Measurements from ENCODE around the gene ARHGAP29. TPM values are rescaled to one million over a fixed set of nuclear protein-coding genes. Genes with fewer than 3 reads are reported as not detected.
A peak's percentile ranks its signal among the peaks of the same experiment; 100 is the strongest.

Gene ARHGAP29
- total RNA-seq, 1 donor from 2014 or later, result 285 TPM

DNA sequence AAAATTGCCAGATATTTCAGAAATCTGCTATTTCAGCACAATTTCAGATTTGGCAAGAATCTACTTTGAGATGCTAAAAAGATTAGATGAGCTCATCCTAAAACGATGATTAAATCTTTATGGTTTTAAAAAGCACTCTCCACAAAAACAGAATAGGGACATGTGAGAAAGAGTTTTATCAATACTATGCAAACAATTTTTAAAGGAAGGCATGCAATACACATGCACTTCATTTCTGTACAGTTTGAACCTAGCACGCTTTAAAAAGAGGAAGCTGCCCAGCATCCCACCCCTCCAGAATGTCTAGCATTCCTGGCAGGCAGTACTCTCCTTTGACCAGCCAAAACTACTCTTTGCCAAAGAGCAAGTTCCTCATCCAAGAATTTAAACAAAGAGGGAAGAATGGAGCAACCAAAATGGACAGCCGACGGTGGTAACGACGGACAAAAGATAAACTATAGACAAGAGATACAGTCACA lies 1.3 kb downstream of the ARHGAP29 start:
- DNase-seq (ENCODE audit: low read depth), result no peak

DNA sequence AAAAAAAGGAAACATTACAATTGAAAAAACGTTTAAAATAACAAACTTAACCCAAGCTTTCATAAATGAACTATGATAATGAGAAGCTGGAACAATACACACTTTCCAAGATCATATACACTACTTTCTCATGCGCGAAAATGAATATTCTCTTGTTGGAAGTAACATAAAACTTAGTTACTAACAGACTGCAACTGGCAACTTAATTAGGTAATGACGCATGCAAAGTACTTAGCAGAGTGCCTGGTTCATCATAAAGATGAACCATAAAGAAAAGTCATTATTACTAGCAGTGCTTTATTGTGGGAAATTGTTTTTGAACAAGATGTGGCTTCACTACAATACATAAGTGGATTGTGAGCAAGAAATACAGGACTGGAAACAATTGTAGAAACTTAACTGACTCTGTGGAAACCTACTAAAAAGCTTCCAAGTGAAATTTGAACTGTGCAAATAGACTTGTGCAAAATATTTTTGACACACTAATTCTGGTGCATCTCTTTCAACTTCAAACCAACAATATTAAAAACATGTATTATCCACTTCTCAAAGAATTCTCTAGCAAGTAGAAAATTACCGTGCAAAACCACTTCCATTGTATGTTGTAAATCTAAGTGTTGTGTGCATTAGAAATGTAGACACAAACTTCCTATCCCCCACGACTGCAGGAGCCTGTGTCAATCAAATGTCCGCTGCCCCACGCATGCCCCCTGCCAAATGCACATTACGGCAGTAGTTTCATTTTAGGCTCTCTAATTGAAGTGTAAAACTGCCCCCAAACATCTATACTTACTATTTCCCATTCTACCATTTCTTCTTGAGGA lies 2.0 kb downstream of the ARHGAP29 start:
- DNase-seq (ENCODE audit: low read depth), result no peak

DNA sequence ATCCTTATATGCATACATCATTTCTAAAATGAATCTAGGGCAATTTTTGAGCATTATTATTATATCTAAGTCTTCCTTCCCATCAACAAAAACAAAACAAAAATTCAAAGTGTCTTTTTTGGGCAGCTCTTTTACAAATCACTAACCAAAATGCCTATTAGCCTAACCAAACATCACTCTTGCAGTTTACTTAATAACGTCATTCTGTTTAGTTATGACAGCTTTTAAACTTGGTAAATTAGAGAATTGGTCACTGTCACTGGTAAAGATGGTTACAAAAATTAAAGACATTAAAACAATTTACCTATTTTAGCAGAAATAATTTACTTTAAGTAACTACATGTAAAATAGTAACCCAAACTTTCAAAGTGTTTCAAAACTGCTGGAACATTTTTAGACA lies 2.8 kb downstream of the ARHGAP29 start:
- DNase-seq (ENCODE audit: low read depth), result no peak

DNA sequence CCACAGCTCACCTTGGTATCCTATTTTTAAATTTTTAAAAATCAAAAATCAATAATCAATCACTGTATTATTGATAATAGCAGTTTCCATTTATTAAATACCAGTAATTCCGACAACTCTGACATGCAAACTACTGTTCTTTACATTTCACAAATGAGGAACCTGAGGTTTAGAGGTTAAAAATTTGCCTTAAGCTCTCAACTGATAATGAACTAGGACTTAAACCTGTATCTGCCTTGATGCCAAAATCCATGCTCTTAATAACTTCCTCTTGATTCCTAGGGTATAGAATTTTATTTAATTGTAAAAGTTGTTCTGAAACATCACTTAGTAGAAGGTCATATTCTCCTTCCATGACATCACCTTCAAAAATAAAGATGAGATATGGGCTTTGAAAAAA lies 5.6 kb downstream of the ARHGAP29 start:
- no peak for DNase-seq (ENCODE audit: low read depth)

DNA sequence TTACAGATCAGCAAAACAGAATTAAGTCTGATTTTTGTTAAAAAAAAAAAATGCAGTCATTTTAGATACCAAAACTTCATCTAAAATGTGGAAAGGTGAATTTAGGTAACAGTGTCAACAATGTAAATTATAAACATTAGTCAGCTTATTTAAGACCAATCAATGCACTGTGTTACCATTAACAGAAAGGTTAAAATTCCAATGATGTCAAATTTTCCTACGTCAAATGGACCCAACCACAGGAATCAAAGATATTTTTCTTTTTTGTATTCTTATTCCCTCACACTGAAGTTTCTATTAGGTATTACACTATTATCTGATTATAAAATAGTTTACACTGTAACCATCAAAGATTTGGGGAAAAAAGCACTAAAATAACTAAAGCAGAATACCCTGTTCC lies 6.5 kb downstream of the ARHGAP29 start:
- peak; percentile 56 for DNase-seq (ENCODE audit: low read depth)

DNA sequence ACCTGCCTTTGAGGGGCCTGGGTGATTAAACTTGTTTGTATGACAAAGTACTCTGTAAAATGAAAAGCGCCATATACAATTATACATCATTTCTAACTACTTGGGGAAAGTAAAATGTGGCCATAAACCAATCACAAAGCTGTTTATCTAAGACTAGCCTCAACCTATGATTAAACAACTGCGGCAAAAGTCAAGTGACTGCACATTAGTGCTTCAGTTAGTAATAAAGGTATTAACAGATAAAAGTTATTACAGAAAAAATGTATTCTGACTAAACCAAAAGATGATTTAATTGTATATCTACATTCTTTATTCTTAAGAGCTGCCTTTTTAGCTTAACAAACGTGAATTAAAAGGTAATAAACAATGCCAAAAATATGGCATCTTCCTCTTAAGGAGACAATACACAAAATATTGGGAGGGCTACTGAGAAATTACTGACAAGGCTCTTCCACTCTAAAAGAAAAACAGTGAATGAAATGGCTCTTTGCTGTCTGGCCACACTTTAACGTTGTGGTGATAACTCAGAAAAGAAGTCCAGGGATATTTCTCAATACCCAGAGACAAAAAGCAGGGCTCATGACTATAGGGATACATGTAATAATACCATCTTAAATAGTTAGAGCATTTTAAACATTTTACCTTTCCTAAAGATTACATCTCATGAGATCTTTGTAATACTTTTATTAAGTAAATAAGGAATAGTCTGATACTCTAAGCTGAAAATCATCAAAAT lies 8.6 kb downstream of the ARHGAP29 start:
- no peak for DNase-seq (ENCODE audit: low read depth)

DNA sequence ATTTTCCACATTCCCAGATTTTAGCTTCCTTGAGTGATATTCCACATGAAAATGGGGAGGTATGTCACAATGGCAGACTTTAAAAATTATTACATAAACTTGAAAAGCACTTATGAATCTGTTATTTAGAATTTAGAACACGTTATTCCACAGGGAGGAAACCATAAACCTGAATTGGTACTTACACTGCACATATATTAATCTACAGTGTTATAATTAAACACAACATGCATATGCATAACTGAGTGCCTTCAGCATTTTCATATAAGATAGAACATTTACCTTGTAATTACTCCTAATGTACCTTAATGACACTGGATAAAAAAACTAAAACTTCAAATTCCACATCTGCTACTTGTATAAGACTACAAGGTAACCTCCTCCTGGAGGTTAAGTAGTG lies 9.8 kb downstream of the ARHGAP29 start:
- DNase-seq (ENCODE audit: low read depth), result no peak

DNA sequence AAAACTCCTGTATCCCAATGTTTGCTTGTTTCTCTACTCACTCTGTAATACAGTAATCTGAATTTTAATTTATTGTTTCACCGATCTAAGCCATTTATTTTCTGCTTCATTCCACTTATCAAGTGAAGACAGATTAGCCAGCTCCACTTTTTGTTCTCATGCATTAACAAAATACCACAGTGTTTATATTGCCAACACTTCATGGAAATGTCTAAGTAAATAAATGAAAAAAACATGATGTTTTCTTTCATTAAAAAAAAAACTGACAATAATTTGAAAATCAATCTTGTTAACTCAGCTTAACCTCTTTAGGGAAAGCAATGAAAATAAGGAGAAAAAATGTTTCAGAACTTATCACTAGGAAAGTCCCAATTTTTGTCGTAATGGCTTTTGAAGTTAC lies 11.5 kb downstream of the ARHGAP29 start:
- no peak for DNase-seq (ENCODE audit: low read depth)

DNA sequence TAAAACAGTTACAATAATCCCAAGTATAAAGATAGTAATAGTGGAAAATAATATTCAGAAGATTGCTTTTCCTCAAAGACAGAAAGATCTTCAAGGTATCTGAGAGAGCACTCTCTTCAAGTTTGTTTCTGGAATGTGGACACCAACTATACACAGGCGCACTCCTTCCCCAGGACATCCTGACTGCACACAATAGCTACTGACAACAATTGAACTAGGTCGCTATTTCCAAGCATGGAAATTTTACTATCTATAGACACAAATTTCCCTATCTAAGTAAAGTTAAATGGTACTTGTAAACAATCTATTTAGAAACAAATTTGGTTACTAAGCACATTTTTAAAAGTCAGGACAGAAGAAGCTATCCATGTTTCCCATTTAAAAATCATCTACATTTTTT lies 19.1 kb downstream of the ARHGAP29 start:
- DNase-seq (ENCODE audit: low read depth), result no peak

DNA sequence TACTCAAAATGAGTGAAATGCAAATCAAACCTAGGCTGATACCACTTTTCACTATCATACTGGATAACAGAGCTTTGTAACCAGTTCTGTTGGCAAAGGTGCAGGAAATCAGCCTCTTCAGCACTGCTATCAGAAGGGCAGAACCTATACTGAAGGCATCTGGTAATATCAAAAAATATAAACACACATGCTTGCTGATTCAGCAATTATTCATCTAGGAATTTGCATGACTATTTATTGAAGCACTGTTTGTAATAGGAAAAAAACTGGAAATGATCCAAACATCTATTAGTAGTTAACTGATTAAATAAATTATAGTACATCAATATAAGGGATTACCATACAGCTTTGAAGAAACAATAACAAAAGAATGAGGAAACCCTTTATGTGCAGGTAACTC lies 21.4 kb downstream of the ARHGAP29 start:
- DNase-seq (ENCODE audit: low read depth), result no peak

DNA sequence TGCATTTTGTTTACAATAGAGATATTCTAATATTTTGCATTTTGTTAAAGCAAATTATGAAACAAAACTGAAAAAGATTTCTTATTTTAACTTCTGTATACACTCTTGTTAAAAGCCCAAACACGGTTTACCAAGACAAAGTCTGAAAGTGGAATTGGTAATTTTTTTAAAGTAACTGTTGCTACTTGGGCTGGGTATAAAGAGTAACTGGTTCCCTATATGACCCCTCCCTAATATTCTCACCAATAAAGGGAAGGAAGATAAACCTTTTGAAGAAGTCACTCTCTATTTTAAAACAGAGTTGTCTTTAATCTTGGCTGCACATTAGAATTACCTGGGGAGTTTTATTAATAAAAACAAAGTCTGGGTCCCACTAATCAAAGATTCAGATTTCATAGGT lies 27.4 kb downstream of the ARHGAP29 start:
- no peak for DNase-seq (ENCODE audit: low read depth)

DNA sequence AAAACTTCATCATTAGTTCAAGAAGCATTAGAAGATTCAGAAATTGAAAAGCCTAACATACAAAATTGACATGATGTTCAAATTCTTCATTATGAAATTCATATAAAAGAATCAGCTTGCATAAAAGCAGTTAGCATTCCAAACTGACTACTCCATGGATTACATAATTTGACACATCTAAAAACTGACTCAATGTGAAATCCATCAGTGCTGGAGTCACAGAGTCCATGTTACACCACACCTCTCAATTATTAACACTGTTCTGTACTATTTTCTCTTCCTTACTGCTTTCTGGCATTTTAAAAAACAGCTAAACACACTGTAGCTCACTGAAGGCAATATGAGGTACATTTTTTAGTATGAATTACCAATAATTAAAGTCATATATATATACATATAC lies 28.0 kb downstream of the ARHGAP29 start:
- DNase-seq (ENCODE audit: low read depth), result peak; percentile 77

DNA sequence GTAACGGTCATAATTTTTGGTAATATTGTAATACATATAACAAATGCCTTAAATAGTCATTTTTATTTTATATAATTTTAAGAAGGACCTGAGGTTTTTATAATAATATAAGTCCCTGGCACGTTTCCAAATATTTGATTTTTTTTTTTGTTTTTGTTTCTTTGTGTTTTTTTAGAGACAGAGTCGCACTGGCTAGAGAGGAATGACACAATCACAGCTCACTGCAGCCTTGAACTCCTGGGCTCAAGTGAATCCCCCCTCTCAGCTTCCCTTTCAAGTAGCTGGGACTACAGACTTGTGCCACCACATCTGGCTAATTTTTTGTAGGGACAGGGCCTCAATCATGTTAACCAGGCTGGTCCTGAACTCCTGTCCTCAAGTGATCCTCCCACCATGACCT lies 29.7 kb downstream of the ARHGAP29 start:
- DNase-seq (ENCODE audit: low read depth), result no peak

DNA sequence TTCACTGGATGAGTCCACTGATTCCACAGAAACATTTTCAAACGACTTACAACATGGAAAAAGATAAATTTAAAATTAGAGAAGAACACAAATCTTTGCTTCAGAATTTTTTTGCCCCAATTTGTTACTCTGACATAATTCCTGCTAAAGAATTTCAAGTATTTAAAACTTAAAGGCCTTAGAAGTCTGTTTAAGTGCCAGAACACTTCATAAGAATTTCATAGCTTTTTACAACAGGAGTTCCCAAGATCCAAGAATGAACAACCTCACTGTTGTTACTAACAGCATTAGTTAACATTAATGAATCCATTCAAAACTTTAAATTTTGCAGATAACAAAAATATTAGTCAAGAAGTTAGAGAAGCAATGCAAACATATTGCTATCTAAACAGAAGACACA lies 31.7 kb downstream of the ARHGAP29 start:
- DNase-seq (ENCODE audit: low read depth), result no peak

DNA sequence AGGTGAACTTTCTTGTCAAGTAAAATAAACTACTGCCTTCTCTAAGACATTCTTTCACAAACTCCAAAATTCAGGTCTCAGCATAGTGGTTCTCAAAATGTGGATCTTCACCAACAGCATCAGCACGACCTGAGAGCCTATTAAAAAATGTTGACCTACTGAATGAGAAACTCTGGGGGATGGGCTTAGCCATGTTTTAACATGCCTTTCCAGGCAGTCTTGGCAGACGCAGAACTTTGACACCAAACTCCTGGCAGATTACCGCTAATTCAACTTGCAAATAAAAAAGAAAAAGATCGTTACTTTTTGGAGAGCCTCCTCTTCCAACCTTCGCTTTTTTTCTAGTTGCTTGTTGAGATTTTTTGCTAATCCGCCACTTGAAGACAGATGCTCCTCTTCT lies 35.1 kb downstream of the ARHGAP29 start:
- no peak for DNase-seq (ENCODE audit: low read depth)

DNA sequence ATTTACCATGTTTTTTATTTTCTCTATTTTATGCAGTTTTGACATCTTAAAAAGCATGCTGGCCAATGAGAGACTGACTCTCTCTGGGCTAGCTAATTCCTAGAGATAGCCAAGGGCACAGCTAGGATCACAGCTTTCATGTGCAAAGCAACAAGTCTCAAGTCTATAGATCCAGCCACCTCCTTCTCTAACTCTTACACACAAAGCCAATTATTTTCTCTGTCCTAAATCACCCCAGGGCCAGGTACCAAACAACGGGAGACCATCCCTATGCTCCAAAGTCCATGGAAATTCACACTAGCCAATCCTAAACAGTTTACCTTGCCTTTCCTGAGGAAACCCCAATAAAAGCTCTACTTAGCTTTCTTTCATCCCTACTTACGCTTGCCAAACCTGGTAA lies 38.0 kb downstream of the ARHGAP29 start:
- no peak for DNase-seq (ENCODE audit: low read depth)

DNA sequence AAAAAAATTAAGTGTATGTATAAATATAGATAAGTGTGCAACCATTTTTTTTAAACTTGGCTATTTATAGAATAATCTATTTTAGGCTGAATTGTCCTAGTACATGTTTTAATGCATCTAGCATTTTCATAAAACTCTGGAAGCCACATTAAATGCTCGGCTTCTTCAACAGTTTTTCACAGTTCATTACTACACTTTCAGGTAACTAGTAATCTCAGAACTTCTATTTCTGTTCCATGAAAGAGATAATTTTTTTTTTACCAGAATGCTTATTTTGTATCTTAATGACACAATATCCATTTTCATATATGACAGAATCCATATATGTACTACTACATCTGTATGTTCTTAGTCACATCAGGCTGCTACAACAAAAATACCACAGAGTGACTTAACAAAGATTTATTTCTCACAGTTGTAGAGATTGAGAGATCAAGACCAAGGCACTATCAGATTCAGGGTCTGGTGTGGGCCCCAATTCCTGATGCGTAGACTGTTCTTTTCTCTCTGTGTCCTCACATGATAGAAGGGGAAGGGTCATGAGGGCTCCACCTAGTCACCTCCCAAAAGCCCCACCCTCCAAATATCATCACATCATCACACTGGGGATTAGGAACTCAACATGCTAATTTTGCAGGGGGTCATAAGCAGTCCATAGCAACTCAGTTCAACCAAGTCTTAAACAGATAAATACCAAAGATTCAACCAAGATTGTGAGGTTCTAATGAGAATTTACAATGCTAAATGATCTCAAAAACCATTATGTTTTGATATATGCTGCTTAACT lies 43.1 kb downstream of the ARHGAP29 start:
- no peak for DNase-seq (ENCODE audit: low read depth)

DNA sequence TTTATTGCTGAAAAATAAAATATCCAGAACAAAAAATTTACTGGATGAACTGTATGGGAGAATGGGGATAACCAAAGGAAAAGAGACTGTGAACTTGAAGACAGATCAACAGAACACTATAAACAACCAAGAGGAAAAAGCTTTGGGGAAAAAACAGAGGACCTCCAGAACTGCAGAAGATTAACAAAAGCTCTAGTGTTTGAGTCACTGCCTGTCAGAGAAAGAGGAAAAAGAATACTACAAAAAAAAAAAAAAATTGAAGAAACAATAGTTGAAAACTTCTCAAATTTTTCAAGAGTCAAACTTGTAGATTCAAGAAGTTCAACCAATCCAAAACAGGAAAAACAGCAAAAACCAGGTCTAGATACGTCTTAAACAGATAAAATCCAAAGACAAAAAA lies 44.3 kb downstream of the ARHGAP29 start:
- no peak for DNase-seq (ENCODE audit: low read depth)

DNA sequence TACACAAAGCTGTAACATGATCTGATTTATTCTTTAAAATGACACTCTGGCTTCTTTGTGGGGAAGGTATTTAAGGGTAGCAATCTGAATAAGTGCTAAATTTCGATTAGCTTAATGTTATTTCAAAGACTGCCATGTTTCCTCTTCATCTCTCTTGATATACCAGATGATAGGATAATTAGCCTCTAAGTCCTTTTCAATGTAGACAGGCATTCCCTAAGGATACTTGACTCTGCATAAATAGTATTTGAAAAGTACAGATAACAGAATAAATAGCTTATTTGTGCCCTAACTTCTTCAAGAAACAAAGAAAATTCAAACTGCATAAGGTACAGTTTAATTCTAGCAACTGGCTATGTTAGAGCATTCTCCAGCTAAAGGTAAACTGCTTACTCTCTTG lies 46.2 kb downstream of the ARHGAP29 start:
- DNase-seq (ENCODE audit: low read depth), result no peak

DNA sequence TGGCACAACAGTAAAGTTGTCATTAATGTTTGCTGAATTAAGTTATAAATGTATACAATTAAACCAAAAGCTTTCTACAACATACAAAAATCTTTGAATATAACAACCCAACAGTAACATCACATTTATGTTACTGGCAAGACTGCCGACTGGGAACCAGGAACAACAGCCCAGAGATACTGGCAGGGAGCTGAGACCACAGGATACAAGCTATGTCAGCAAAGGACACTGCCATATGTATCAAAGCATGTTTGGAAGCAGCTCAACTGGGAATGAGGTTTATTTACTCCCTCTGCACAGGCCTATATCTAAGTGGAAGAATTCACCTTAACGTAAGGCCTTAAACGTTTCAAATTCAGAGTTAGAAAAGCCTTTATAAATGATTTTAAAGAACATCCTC lies 50.4 kb downstream of the ARHGAP29 start:
- DNase-seq (ENCODE audit: low read depth), result no peak

DNA sequence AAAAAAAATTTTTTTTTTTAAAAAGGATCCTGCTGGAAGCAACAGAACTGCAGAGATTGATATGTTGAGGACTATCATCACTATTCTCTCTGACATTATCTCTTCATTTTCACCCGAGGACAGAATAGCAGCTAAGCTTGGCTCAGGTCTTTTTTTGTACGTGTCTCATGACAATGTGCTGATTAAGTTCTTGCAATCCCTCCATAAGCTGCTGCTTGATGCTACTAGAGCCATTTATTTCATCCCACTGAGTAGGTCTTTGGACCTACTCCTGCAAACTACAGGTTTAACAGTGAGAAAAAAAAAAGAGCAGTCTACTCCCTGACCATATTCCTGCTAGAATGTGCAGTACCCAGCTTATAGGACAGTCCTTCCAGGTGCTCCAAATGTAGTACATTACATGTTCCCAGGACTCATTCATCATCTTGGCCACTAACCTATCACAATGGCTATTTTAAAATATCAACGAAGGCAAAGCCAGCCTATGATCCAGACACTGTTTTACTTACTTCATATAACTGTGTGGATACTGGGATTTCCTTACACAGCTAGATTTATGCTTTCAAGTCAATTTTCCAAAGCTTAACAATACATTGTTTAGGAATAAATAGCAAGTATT lies 54.1 kb downstream of the ARHGAP29 start:
- no peak for DNase-seq (ENCODE audit: low read depth)

DNA sequence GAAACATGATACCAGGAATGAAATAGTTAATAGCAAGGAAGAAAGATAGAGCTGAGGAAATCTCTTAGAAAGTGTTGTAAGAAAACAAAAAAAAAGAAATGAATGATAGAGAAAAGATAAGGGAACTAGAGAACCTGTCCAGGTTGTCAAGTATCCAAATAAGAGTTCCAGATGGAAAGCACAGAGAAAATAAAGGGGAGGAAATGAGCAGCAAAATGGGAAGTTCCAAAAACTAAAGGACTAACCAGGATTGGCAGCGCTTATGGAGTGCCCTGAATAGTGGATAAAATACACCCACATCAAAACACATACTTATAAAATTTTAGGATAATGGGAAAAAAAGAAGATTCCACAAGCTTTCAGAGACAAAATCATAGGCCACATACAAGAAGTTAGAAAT lies 55.2 kb downstream of the ARHGAP29 start:
- no peak for DNase-seq (ENCODE audit: low read depth)
